C4-2B (cell line): ENCODE results near the gene TVP23A.

Experiments
- ZFX ChIP-seq: fragments of 450-650 bp; IDR thresholded peaks from 2 replicates; pipeline ENCODE4 v1.6.1; 2017
- TF ChIP-seq, protein P1 (sequence below): fragments of 450-650 bp; conservative IDR thresholded peaks from 2 replicates; pipeline ENCODE4 v1.5.1; 2017; ENCODE audit warnings: mild to moderate bottlenecking

DNA sequence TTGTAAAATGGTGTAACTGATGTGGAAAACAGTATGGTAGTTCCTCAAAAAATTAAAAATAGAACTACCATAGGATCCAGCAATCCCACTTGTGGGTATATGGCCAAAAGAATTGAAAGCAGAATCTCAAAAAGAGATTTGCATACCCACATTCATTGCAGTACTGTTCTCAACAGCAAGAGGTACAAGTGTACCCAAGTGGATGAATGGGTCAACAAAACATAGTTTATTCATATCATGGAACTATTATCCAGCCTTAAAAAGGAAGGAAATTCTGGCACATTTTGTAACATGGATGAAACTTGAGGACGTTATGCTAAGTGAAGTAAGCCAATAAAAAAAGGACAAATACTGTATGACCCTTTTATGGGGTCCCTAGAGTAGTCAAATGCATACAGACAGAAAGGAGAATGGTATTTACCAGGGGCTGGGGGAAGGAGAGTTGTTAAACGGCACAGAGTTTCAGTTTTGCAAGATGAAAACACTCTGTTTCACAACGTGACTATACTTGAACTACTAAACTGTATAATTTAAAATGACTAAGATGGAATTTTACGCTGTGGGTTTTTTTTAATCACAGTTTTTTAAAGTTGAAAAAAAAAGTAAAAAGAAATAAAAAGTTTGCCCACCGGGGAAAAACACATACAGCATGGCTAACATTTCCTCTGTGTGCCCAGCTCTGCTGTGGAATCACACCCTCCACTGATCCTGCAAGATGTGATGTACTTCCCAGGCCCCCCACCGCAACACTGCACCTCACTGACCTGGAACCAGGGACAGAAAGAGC is 6.1 kb downstream of the TVP23A start:
- TF ChIP-seq, protein P1, sequence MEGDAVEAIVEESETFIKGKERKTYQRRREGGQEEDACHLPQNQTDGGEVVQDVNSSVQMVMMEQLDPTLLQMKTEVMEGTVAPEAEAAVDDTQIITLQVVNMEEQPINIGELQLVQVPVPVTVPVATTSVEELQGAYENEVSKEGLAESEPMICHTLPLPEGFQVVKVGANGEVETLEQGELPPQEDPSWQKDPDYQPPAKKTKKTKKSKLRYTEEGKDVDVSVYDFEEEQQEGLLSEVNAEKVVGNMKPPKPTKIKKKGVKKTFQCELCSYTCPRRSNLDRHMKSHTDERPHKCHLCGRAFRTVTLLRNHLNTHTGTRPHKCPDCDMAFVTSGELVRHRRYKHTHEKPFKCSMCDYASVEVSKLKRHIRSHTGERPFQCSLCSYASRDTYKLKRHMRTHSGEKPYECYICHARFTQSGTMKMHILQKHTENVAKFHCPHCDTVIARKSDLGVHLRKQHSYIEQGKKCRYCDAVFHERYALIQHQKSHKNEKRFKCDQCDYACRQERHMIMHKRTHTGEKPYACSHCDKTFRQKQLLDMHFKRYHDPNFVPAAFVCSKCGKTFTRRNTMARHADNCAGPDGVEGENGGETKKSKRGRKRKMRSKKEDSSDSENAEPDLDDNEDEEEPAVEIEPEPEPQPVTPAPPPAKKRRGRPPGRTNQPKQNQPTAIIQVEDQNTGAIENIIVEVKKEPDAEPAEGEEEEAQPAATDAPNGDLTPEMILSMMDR, result no peak
- no peak for TF ChIP-seq ZFX
